Measurements from ENCODE around the gene COL16A1.

The COL16A1 gene

DNA sequence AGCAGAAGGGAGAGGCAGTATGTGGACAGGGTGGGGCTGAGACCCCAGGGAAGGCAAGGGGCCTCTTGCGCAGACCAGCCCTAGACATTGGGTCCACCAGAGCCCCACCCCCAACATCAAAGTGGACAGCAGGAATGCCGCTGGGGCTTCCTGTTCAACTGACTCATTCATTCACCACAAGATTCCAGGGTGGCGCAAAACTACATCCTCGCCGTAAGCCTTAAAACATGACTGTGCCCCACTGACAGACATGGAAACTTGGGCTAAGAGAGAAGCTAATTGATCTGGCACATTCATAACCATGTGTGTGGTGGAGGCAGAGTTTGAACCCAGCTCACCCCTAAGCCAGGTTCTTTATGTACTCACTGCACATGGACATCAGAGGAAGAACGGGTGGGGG, 14.0 kb downstream of the COL16A1 start:
- H3K4me2 ChIP-seq (ENCODE audit: low read depth, low read length, poor library complexity, severe bottlenecking), result no peak overlapping the region
- H3K36me3 ChIP-seq (ENCODE audit: insufficient read depth, low read length), result no peaks in the 10 kb centered on the region
- no peaks in the 10 kb centered on the region for H3K4me1 ChIP-seq (ENCODE audit: insufficient read depth, low read length, poor library complexity, severe bottlenecking)
- no peak overlapping the region for H3K4me3 ChIP-seq (ENCODE audit: low read length, poor library complexity, severe bottlenecking)
- no peak overlapping the region for H2AFZ ChIP-seq (ENCODE audit: low read length)
- no peaks in the 10 kb centered on the region for H3K79me2 ChIP-seq (ENCODE audit: insufficient read depth, low read length)
- no peaks in the 10 kb centered on the region for H4K20me1 ChIP-seq (ENCODE audit: insufficient read depth, low read length, poor library complexity, severe bottlenecking)
- no peaks in the 10 kb centered on the region for H3K9me2 ChIP-seq (replicated peaks; ENCODE audit: low read depth, low read length)
- no peaks in the 10 kb centered on the region for H3K27me3 ChIP-seq (ENCODE audit: insufficient read depth, low read length, poor library complexity, severe bottlenecking)
- no peaks in the 10 kb centered on the region for H3F3A ChIP-seq (ENCODE audit: low read depth)
- TF ChIP-seq CTCF (conservative IDR thresholded peaks at IDR 0.05; ENCODE audit: low read length) (no peak), EZH2phosphoT487 (IDR thresholded peaks at IDR 0.05; ENCODE audit: borderline replicate concordance) (no peak)
- H3K9me3 ChIP-seq (ENCODE audit: insufficient read depth, low read depth, low read length), result no peaks in the 10 kb centered on the region
- no peak overlapping the region for H3K9ac ChIP-seq (ENCODE audit: low read depth, low read length, poor library complexity, severe bottlenecking)

DNA sequence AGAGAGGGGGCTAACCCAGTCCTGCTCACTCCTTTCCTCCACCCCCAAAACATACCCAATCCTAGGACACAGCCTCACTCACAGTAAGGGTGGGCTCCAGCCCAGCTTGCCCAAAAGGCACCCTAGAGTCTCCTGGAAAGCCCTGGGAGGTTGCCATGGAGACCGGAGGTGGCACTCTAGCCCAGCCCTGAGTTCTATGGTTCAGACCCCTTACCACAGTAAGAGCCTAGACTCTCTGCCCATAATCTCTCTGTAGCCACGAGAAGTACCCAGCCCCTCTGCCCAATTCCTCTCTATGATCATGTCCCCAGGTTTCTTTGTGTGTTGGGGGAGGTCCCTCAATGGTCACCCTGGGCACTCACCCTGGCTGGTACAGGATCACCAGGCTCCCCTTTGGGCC, 14.4 kb downstream of the COL16A1 start:
- Histone ChIP-seq H3K9me2 (replicated peaks; ENCODE audit: low read depth, low read length) (no peaks in the 10 kb centered on the region), H3K4me2 (ENCODE audit: low read depth, low read length, poor library complexity, severe bottlenecking) (no peak overlapping the region), H3F3A (ENCODE audit: low read depth) (no peaks in the 10 kb centered on the region), H3K36me3 (ENCODE audit: insufficient read depth, low read length) (no peaks in the 10 kb centered on the region), H2AFZ (ENCODE audit: low read length) (no peak overlapping the region), H3K4me3 (ENCODE audit: low read length, poor library complexity, severe bottlenecking) (no peak overlapping the region), H4K20me1 (ENCODE audit: insufficient read depth, low read length, poor library complexity, severe bottlenecking) (no peaks in the 10 kb centered on the region), H3K9me3 (ENCODE audit: insufficient read depth, low read depth, low read length) (no peaks in the 10 kb centered on the region), H3K9ac (ENCODE audit: low read depth, low read length, poor library complexity, severe bottlenecking) (no peak overlapping the region), H3K79me2 (ENCODE audit: insufficient read depth, low read length) (no peaks in the 10 kb centered on the region), H3K27me3 (ENCODE audit: insufficient read depth, low read length, poor library complexity, severe bottlenecking) (no peaks in the 10 kb centered on the region), H3K4me1 (ENCODE audit: insufficient read depth, low read length, poor library complexity, severe bottlenecking) (no peaks in the 10 kb centered on the region)
- TF ChIP-seq CTCF (conservative IDR thresholded peaks at IDR 0.05; ENCODE audit: low read length), result no peak

GRCh38 chr1:31688233-31688918, 15.4 kb downstream of the COL16A1 start:
- Histone ChIP-seq H3K9me2 (replicated peaks; ENCODE audit: low read depth, low read length) (no peaks in the 10 kb centered on the region), H3K9ac (ENCODE audit: low read depth, low read length, poor library complexity, severe bottlenecking) (no peak overlapping the region), H3K27me3 (ENCODE audit: insufficient read depth, low read length, poor library complexity, severe bottlenecking) (no peaks in the 10 kb centered on the region), H3K4me3 (ENCODE audit: low read length, poor library complexity, severe bottlenecking) (no peak overlapping the region), H3K9me3 (ENCODE audit: insufficient read depth, low read depth, low read length) (no peaks in the 10 kb centered on the region), H3K36me3 (ENCODE audit: insufficient read depth, low read length) (no peaks in the 10 kb centered on the region), H3F3A (ENCODE audit: low read depth) (no peaks in the 10 kb centered on the region), H2AFZ (ENCODE audit: low read length) (no peak overlapping the region), H4K20me1 (ENCODE audit: insufficient read depth, low read length, poor library complexity, severe bottlenecking) (no peaks in the 10 kb centered on the region), H3K4me2 (ENCODE audit: low read depth, low read length, poor library complexity, severe bottlenecking) (no peak overlapping the region), H3K79me2 (ENCODE audit: insufficient read depth, low read length) (no peaks in the 10 kb centered on the region), H3K4me1 (ENCODE audit: insufficient read depth, low read length, poor library complexity, severe bottlenecking) (no peaks in the 10 kb centered on the region)
- TF ChIP-seq CTCF (conservative IDR thresholded peaks at IDR 0.05; ENCODE audit: low read length) (no peak), EZH2phosphoT487 (IDR thresholded peaks at IDR 0.05; ENCODE audit: borderline replicate concordance) (no peak)

All from Loucy (cell line).